NCI-H82 treated with DMSO at 0.1 percent for 48 hours (cell line): ENCODE data around the gene SHROOM2.
"Not testable (repeated sequence)": the region's sequence is repeated elsewhere in the genome, so short reads cannot be mapped to it uniquely, and the experiment has no call there.

ENCODE experiments used
- DNase-seq: peaks from one replicate; lab custom pipeline; 2025; ENCODE audit not compliant: unreplicated experiment; lab: John Stamatoyannopoulos, UW

SHROOM2 gene

GRCh38 chrX:9781941-9782340 is 4.3 kb upstream of the SHROOM2 start:
- no peak for DNase-seq

GRCh38 chrX:9784332-9784731 is 1.9 kb upstream of the SHROOM2 start:
- no peak for DNase-seq

- no peak for DNase-seq
These were observed 830 bp upstream of the SHROOM2 start for GRCh38 chrX:9785254-9785943.

GRCh38 chrX:9786798-9787635 is 788 bp downstream of the SHROOM2 start:
- no peak for DNase-seq

- no peak for DNase-seq
These were observed 2.7 kb downstream of the SHROOM2 start for GRCh38 chrX:9788911-9789310.

GRCh38 chrX:9789555-9789954 is 3.3 kb downstream of the SHROOM2 start:
- no peak for DNase-seq

- no peak for DNase-seq
These were observed 4.6 kb downstream of the SHROOM2 start for GRCh38 chrX:9790866-9791265.

GRCh38 chrX:9794495-9794894 is 8.3 kb downstream of the SHROOM2 start:
- DNase-seq, result no peak

- no peak for DNase-seq
These were observed 11.4 kb downstream of the SHROOM2 start for GRCh38 chrX:9797384-9798360.

GRCh38 chrX:9802737-9803136 is 16.5 kb downstream of the SHROOM2 start:
- DNase-seq, result no peak

- no peak for DNase-seq
These were observed 18.2 kb downstream of the SHROOM2 start for GRCh38 chrX:9804444-9804843.

GRCh38 chrX:9805956-9806355 is 19.7 kb downstream of the SHROOM2 start:
- no peak for DNase-seq

GRCh38 chrX:9807355-9808182 is 21.3 kb downstream of the SHROOM2 start:
- no peak for DNase-seq

- not testable (repeated sequence) for DNase-seq
These were observed 23.6 kb downstream of the SHROOM2 start for GRCh38 chrX:9809876-9810275.

- DNase-seq, result not testable (repeated sequence)
These were observed 24.9 kb downstream of the SHROOM2 start for GRCh38 chrX:9811086-9811485.

- no peak for DNase-seq
These were observed 30.0 kb downstream of the SHROOM2 start for GRCh38 chrX:9816084-9816700.

GRCh38 chrX:9821572-9821971 is 35.3 kb downstream of the SHROOM2 start:
- no peak for DNase-seq

GRCh38 chrX:9824554-9824953 is 38.3 kb downstream of the SHROOM2 start:
- DNase-seq, result no peak

GRCh38 chrX:9825129-9825790 is 39.0 kb downstream of the SHROOM2 start:
- DNase-seq, result no peak
